Body of pancreas (tissue), 4 donors: Measurements from ENCODE around the gene SPSB2.

ENCODE experiments used
- CTCF ChIP-seq, 7 experiments: fragments of 450-650 bp in 4 of 7; fragments of 200-600 bp in 3 of 7; sonication (generic) in 3 of 7; IDR thresholded peaks; one replicate each; pipeline ENCODE4 v1.5.1; 2016 to 2019; ENCODE audit warnings: antibody characterized with exemption in 7 of 7
- POLR2A ChIP-seq, 3 donors: fragments of 450-650 bp; IDR thresholded peaks; one replicate each; pipeline ENCODE4 v1.6.1; 2016; ENCODE audit warnings: antibody characterized with exemption in 3 of 3, mild to moderate bottlenecking in 2 of 3

GRCh38 chr12:6891646-6892001, 18.5 kb upstream of the SPSB2 start:
- TF ChIP-seq POLR2A (IDR thresholded peaks at IDR 0.05), result no peak
- TF ChIP-seq CTCF (IDR thresholded peaks at IDR 0.05), result no peak
